Stomach (tissue), 9 donors: Measurements from ENCODE around the gene CYP4F11. TPM values are rescaled to one million over a fixed set of nuclear protein-coding genes. Genes with fewer than 3 reads are reported as not detected.
"Not testable (repeated sequence)": the region's sequence is repeated elsewhere in the genome, so short reads cannot be mapped to it uniquely, and the experiment has no call there.

ENCODE experiments used
- DNase-seq, 2 donors: peaks; one replicate each; pipeline versions ENCODE4 v3.0.0 to v3.0.0-alpha.2; 2013 to 2019
- H3K27ac ChIP-seq, 5 donors: fragments of 200-600 bp in 4 of 5; sonication (generic) in 4 of 5; one replicate each; pipeline ENCODE4 v1.5.1; 2013 to 2019; ENCODE audit warnings: mild to moderate bottlenecking in 1 of 5, moderate library complexity in 1 of 5
- H3K27me3 ChIP-seq, 3 donors: fragments of 200-600 bp; sonication (generic); one replicate each; pipeline ENCODE4 v1.5.1; 2017 to 2019; ENCODE audit warnings: mixed run types in 1 of 3
- H3K36me3 ChIP-seq, 4 donors: fragments of 200-600 bp; sonication (generic); 1 replicate in 3 of 4; 2 replicates in 1 of 4; pipeline ENCODE4 v1.5.1; 2016 to 2019
- H3K4me1 ChIP-seq, 4 donors: fragments of 200-600 bp; sonication (generic); one replicate each; pipeline ENCODE4 v1.5.1; 2016 to 2019
- H3K4me3 ChIP-seq, 4 donors: fragments of 200-600 bp; sonication (generic) in 3 of 4; one replicate each; pipeline ENCODE4 v1.5.1; 2016 to 2019; ENCODE audit warnings: mild to moderate bottlenecking in 1 of 4
- H3K9me3 ChIP-seq, 4 donors: fragments of 200-600 bp; sonication (generic); one replicate each; pipeline ENCODE4 v1.5.1; 2016 to 2019
- EP300 ChIP-seq: sonication (generic); formaldehyde crosslinking; IDR thresholded peaks from one replicate; pipeline ENCODE4 v1.6.1; 2017; ENCODE audit warnings: antibody characterized with exemption
- POLR2A ChIP-seq, 4 donors: fragments of 450-650 bp; IDR thresholded peaks; one replicate each; pipeline ENCODE4 v1.6.1; 2016; ENCODE audit warnings: antibody characterized with exemption in 4 of 4, control low read depth in 2 of 4, mild to moderate bottlenecking in 1 of 4, moderate library complexity in 1 of 4
- POLR2AphosphoS5 ChIP-seq, 3 donors: sonication (generic); formaldehyde crosslinking; IDR thresholded peaks; one replicate each; pipeline ENCODE4 v1.6.1; 2016; ENCODE audit warnings: antibody characterized with exemption in 3 of 3
- WGBS, 5 donors: extraction: QIAGEN DNeasy Blood & Tissue Kit in 3 of 5; methylation state at CpG; one replicate each; pipeline versions ENCODE4 v1.1.5 to v1.1.7; 2013 to 2018; 5-methylcytosine and 5-hydroxymethylcytosine counted together
- intact Hi-C: fragments of 100-400 bp; cut with DNase I; formaldehyde crosslinking; loops from one replicate; pipeline ENCODE4 v1.15.1; 2023; ENCODE audit warnings: low total_unique reads
- polyA plus RNA-seq, 3 donors: library from polyadenylated mRNA; stranded (reverse); fragments of 200-250 nt; gene quantifications; one replicate each; pipeline ENCODE4 v1.2.3, GENCODE V29; 2013
- total RNA-seq, 5 donors: library from RNA; depleted of rRNA; stranded (reverse); fragments of >200 nt; gene quantifications; one replicate each; pipeline versions ENCODE4 v1.1.0 to v1.2.3, GENCODE V29; 2014 to 2016
- TF ChIP-seq, protein P1 (sequence below), 7 experiments: fragments of 450-650 bp in 4 of 7; fragments of 200-600 bp in 3 of 7; sonication (generic) in 3 of 7; IDR thresholded peaks; one replicate each; pipeline ENCODE4 v1.5.1; 2016 to 2019; ENCODE audit warnings: antibody characterized with exemption in 7 of 7, control low read depth in 2 of 7, mild to moderate bottlenecking in 1 of 7
- donor health status: healthy with polysubstance abuse.
- donor health status: Bipolar disorder and iron deficiency.
- donor health status: healthy.

The CYP4F11 gene
- total and polyA plus RNA-seq, 8 donors, result 0.18 to 20.0 (median 1.5) TPM; not detected in 1

DNA sequence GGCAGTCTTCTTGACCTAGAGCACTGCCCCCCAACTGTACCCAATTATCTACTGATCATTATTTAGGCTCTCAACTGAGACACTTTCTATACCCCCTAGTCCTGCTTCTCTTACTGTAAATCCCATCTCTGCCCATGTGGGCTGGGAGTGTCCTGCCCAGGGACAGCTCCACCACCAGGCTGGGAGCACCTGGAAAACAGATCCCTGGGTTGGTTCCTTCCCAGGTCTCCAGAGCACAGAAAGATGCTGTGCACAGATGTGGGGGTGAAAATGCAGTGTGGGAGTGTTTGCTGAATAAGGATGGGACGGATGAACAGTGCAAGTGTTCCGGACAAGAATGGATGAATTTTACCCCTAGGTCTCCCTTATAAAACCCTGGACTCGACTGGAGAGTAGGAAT, 49.2 kb downstream of the CYP4F11 start:
- H3K9me3 ChIP-seq, result no peaks in the 10 kb centered on the region
- intact Hi-C loops, result no loop called here
- TF ChIP-seq EP300 (no peak), POLR2A (IDR thresholded peaks at IDR 0.05) (no peak), POLR2AphosphoS5 (IDR thresholded peaks at IDR 0.05) (no peak)
- TF ChIP-seq, protein P1, sequence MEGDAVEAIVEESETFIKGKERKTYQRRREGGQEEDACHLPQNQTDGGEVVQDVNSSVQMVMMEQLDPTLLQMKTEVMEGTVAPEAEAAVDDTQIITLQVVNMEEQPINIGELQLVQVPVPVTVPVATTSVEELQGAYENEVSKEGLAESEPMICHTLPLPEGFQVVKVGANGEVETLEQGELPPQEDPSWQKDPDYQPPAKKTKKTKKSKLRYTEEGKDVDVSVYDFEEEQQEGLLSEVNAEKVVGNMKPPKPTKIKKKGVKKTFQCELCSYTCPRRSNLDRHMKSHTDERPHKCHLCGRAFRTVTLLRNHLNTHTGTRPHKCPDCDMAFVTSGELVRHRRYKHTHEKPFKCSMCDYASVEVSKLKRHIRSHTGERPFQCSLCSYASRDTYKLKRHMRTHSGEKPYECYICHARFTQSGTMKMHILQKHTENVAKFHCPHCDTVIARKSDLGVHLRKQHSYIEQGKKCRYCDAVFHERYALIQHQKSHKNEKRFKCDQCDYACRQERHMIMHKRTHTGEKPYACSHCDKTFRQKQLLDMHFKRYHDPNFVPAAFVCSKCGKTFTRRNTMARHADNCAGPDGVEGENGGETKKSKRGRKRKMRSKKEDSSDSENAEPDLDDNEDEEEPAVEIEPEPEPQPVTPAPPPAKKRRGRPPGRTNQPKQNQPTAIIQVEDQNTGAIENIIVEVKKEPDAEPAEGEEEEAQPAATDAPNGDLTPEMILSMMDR (IDR thresholded peaks at IDR 0.05), result no peak
- WGBS, 5 donors, result 67 to 80% (median 73%) methylated on average over 3 of the region's 3 CpGs
- H3K27ac ChIP-seq, result no peak overlapping the region
- H3K4me3 ChIP-seq, result no peak overlapping the region
- no peaks in the 10 kb centered on the region for H3K4me1 ChIP-seq
- no peaks in the 10 kb centered on the region for H3K36me3 ChIP-seq
- no peak for DNase-seq
- peaks cover 0 to 32% (median 0%) of the 10 kb centered on the region in 3 donors for H3K27me3 ChIP-seq

DNA sequence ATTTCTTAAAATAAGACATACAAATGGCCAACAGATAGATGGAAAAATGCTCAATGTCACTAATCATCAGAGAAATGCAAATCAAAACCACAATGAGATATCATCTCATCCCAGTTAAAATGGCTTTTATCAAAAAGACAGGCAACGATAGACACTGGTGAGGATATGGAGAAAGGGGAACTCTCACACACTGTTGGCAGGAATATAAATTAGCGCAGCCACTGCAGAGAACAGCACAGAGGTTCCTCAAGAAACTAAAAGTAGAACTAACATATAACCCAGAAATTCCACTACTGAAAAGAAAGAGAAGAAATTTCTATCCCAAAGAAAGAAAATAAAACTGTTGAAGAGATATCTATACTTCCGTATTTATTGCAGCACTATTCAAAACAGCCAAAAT, 51.0 kb downstream of the CYP4F11 start:
- H3K27me3 ChIP-seq, result peaks cover 0 to 50% (median 0%) of the 10 kb centered on the region in 3 donors
- DNase-seq, H3K27ac ChIP-seq, H3K9me3 ChIP-seq, H3K36me3 ChIP-seq, H3K4me1 ChIP-seq, H3K4me3 ChIP-seq, intact Hi-C loops: not testable (repeated sequence)
- WGBS, 5 donors, result 62 to 82% (median 79%) methylated on average over 3 of the region's 3 CpGs

DNA sequence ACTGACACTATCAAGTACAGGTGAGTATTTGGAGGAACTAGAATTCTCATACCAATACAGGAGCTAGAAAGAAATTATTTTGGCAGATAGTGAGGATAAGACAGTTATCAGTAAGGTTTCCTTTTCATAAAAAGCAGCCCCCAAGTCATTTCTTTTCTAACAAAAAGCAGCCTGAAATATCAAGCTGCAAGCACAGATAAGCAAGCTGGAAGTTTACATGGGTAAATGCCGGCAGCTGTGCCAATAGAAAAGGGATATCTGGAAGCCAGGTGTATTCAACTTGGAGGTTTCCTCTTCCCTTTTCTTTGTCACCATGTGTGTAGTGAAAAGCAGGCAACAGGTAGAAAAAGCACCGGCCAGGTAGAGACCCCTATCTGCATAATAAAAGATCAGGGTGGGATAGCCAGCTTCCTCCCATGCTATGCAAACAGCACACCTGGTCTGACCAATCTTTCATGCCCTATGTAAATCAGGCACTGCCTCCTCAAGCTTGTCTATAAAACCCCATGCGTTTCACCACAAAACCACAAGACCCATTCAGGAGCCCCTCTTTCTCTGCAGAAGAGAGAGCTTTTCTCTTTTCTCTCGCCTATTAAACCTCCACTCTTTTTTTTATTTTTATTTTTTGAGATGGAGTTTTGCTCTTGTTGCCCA, 59.4 kb downstream of the CYP4F11 start:
- no peak for DNase-seq
- H3K27ac ChIP-seq, result no peak overlapping the region
- WGBS, 5 donors, result 28 to 43% (median 29%) methylated on average over 4 of the region's 4 CpGs
- peaks cover 0 to 46% (median 9%) of the 10 kb centered on the region in 3 donors for H3K27me3 ChIP-seq
- intact Hi-C loops, result loop anchor here (5.0 kb wide), 1 partner anchor 253 kb away; no protein-coding TSS in a partner anchor
- H3K36me3 ChIP-seq, result no peaks in the 10 kb centered on the region
- H3K4me3 ChIP-seq, result no peak overlapping the region
- H3K9me3 ChIP-seq, result no peaks in the 10 kb centered on the region
- no peaks in the 10 kb centered on the region for H3K4me1 ChIP-seq
- TF ChIP-seq, protein P1 (IDR thresholded peaks at IDR 0.05), result no peak
- TF ChIP-seq EP300 (no peak), POLR2A (IDR thresholded peaks at IDR 0.05) (no peak), POLR2AphosphoS5 (IDR thresholded peaks at IDR 0.05) (no peak)

DNA sequence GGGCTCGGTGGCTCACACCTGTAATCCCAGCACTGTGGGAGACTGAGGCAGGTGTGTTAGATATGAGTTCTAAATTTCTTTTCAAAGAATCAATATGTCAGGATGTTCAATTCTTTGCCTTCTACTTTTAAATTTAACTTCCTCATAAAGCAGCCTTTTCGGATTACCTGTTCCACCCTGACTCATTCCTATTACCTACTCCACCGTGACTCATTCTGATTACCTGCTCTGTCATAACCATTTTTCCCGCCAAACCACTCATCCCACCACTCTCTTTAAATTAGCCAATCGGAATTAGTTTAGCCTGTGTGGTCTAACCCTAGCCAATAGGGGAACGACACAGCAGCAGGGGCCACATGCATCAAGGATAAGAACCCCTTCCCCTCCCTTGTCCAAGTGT, 60.6 kb downstream of the CYP4F11 start:
- intact Hi-C loops, result loop anchor here (5.0 kb wide), 1 partner anchor 251 kb away; no protein-coding TSS in a partner anchor

DNA sequence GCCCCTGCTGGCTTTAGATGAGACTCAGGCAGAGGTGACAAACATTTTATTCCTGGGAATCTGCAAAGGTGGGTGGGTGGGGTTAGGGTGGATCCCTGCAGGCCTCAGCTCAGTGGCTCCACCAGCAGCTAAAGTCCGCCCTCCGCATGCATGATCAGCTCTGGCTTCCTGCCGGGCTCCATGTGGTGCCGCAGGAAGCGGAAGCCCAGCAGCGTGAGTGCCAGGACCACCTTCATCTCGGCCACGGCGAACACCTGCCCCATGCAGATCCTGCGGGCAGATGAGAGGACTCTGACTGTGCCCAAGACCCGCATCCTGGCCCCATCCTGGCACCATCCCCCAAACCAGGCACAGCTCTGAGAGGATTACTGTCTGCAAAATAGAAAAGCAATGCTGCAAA, 62.8 kb downstream of the CYP4F11 start:
- Histone ChIP-seq H3K27ac (no peak overlapping the region), H3K27me3 (peaks cover 0 to 25% (median 9%) of the 10 kb centered on the region in 3 donors), H3K36me3 (no peaks in the 10 kb centered on the region), H3K4me3 (no peak overlapping the region), H3K4me1 (peaks cover 0 to 10% (median 2%) of the 10 kb centered on the region in 4 donors), H3K9me3 (no peaks in the 10 kb centered on the region)
- DNase-seq, result peak in 1 of 2 donors; percentile 29
- WGBS, 5 donors, result 7 to 21% (median 9%) methylated on average over 10 to 11 of the region's 11 CpGs
- intact Hi-C loops, result loop anchor here (5.0 kb wide), 1 partner anchor 249 kb away; no protein-coding TSS in a partner anchor
- TF ChIP-seq EP300 (no peak), POLR2AphosphoS5 (IDR thresholded peaks at IDR 0.05) (no peak), POLR2A (IDR thresholded peaks at IDR 0.05) (no peak)
- TF ChIP-seq, protein P1 (IDR thresholded peaks at IDR 0.05), result no peak

More for the DNA sequence above, 60.6 kb downstream of the CYP4F11 start:
- H3K4me3 ChIP-seq, H3K4me1 ChIP-seq, H3K9me3 ChIP-seq, DNase-seq, H3K36me3 ChIP-seq, H3K27ac ChIP-seq: not testable (repeated sequence)
- 79 to 90% (median 84%) methylated on average over 6 of the region's 6 CpGs for WGBS, 5 donors
- peaks cover 0 to 34% (median 9%) of the 10 kb centered on the region in 3 donors for H3K27me3 ChIP-seq
